ENCODE data around the gene SLC50A1.
"Not testable (repeated sequence)": the region's sequence is repeated elsewhere in the genome, so short reads cannot be mapped to it uniquely, and the experiment has no call there.

GRCh38 chr1:155118090-155118489, 17.6 kb upstream of the SLC50A1 start:
- TF ChIP-seq, protein P1, sequence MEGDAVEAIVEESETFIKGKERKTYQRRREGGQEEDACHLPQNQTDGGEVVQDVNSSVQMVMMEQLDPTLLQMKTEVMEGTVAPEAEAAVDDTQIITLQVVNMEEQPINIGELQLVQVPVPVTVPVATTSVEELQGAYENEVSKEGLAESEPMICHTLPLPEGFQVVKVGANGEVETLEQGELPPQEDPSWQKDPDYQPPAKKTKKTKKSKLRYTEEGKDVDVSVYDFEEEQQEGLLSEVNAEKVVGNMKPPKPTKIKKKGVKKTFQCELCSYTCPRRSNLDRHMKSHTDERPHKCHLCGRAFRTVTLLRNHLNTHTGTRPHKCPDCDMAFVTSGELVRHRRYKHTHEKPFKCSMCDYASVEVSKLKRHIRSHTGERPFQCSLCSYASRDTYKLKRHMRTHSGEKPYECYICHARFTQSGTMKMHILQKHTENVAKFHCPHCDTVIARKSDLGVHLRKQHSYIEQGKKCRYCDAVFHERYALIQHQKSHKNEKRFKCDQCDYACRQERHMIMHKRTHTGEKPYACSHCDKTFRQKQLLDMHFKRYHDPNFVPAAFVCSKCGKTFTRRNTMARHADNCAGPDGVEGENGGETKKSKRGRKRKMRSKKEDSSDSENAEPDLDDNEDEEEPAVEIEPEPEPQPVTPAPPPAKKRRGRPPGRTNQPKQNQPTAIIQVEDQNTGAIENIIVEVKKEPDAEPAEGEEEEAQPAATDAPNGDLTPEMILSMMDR (IDR thresholded peaks at IDR 0.05), result not testable (repeated sequence)
- not testable (repeated sequence) for TF ChIP-seq POLR2A (IDR thresholded peaks at IDR 0.05)
